HEK293 (cell line): ENCODE data around the gene ATF6.

Experiments
- TCF7L2 ChIP-seq: IDR thresholded peaks from 2 replicates; pipeline ENCODE4 v1.6.1; 2011; ENCODE audit warnings: low read depth, mild to moderate bottlenecking, inconsistent platforms, low read length, moderate library complexity, borderline replicate concordance
- ZBTB8A ChIP-seq: fragments of 450-650 bp; formaldehyde crosslinking; IDR thresholded peaks from 2 replicates; pipeline ENCODE4 v1.5.1; 2016; ENCODE audit warnings: missing biosample characterization, missing genetic modification characterization
- ZIC2 ChIP-seq: fragments of 450-650 bp; formaldehyde crosslinking; IDR thresholded peaks from 2 replicates; pipeline ENCODE4 v1.5.1; 2016; ENCODE audit warnings: missing biosample characterization, missing genetic modification characterization
- ZNF138 ChIP-seq: fragments of 450-650 bp; formaldehyde crosslinking; IDR thresholded peaks from 2 replicates; pipeline ENCODE4 v1.5.1; 2016; ENCODE audit warnings: missing biosample characterization, missing genetic modification characterization, borderline replicate concordance
- ZNF548 ChIP-seq: fragments of 450-650 bp; formaldehyde crosslinking; IDR thresholded peaks from 2 replicates; pipeline ENCODE4 v1.5.1; 2016; ENCODE audit warnings: missing biosample characterization, missing genetic modification characterization
- ZNF660 ChIP-seq: fragments of 450-650 bp; IDR thresholded peaks from 2 replicates; pipeline ENCODE4 v1.5.1; 2018; ENCODE audit warnings: missing biosample characterization, mild to moderate bottlenecking, missing genetic modification characterization
- ZNF776 ChIP-seq: fragments of 450-650 bp; formaldehyde crosslinking; IDR thresholded peaks from 2 replicates; pipeline ENCODE4 v1.5.0; 2017; ENCODE audit warnings: missing biosample characterization, missing genetic modification characterization, borderline replicate concordance
- TF ChIP-seq, protein P1 (sequence below): fragments of 450-650 bp; formaldehyde crosslinking; IDR thresholded peaks from 2 replicates; pipeline ENCODE4 v1.5.1; 2016; ENCODE audit warnings: missing biosample characterization, missing genetic modification characterization
- TF ChIP-seq, protein P2 (sequence below): fragments of 450-650 bp; formaldehyde crosslinking; IDR thresholded peaks from 2 replicates; pipeline ENCODE4 v1.5.1; 2016; ENCODE audit warnings: missing biosample characterization, missing genetic modification characterization
- TF ChIP-seq, protein P3 (sequence below): fragments of 450-650 bp; formaldehyde crosslinking; conservative IDR thresholded peaks from 2 replicates; pipeline ENCODE4 v1.5.1; 2016; ENCODE audit warnings: low read depth, missing biosample characterization, missing genetic modification characterization
- TF ChIP-seq, protein P4 (sequence below): fragments of 450-650 bp; formaldehyde crosslinking; IDR thresholded peaks from 2 replicates; pipeline ENCODE4 v1.5.1; 2016; ENCODE audit warnings: missing biosample characterization, missing genetic modification characterization
- TF ChIP-seq, protein P5 (sequence below): fragments of 450-650 bp; formaldehyde crosslinking; IDR thresholded peaks from 2 replicates; pipeline ENCODE4 v1.5.1; 2017; ENCODE audit warnings: missing biosample characterization, mild to moderate bottlenecking, missing genetic modification characterization, moderate library complexity

DNA sequence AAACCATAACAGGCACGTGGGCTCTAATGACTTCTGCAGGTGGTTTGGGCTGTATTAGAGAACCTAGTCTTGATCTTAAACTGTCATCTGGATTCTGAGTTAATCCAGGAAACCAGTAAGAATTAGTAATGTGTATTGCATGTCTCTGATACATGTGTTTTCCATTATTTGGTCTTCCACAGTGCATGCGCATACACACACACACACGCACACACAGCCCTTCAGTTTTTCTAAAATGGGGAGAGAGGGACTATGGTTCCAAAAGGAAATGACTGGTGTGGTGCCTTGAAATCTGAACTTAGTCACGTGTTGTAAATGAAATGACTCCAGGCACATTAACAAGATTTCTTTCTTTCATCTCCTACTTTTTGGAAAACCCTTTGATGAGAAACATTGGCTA is 190.0 kb downstream of the ATF6 start:
- TF ChIP-seq, protein P1, sequence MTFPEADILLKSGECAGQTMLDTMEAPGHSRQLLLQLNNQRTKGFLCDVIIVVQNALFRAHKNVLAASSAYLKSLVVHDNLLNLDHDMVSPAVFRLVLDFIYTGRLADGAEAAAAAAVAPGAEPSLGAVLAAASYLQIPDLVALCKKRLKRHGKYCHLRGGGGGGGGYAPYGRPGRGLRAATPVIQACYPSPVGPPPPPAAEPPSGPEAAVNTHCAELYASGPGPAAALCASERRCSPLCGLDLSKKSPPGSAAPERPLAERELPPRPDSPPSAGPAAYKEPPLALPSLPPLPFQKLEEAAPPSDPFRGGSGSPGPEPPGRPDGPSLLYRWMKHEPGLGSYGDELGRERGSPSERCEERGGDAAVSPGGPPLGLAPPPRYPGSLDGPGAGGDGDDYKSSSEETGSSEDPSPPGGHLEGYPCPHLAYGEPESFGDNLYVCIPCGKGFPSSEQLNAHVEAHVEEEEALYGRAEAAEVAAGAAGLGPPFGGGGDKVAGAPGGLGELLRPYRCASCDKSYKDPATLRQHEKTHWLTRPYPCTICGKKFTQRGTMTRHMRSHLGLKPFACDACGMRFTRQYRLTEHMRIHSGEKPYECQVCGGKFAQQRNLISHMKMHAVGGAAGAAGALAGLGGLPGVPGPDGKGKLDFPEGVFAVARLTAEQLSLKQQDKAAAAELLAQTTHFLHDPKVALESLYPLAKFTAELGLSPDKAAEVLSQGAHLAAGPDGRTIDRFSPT = no peak
- no peak for TF ChIP-seq TCF7L2
- TF ChIP-seq, protein P2, sequence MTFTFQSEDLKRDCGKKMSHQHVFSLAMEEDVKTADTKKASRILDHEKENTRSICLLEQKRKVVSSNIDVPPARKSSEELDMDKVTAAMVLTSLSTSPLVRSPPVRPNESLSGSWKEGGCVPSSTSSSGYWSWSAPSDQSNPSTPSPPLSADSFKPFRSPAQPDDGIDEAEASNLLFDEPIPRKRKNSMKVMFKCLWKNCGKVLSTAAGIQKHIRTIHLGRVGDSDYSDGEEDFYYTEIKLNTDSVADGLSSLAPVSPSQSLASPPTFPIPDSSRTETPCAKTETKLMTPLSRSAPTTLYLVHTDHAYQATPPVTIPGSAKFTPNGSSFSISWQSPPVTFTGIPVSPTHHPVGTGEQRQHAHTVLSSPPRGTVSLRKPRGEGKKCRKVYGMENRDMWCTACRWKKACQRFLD (tag by site-specific recombination) = no peak
- TF ChIP-seq, protein P3, sequence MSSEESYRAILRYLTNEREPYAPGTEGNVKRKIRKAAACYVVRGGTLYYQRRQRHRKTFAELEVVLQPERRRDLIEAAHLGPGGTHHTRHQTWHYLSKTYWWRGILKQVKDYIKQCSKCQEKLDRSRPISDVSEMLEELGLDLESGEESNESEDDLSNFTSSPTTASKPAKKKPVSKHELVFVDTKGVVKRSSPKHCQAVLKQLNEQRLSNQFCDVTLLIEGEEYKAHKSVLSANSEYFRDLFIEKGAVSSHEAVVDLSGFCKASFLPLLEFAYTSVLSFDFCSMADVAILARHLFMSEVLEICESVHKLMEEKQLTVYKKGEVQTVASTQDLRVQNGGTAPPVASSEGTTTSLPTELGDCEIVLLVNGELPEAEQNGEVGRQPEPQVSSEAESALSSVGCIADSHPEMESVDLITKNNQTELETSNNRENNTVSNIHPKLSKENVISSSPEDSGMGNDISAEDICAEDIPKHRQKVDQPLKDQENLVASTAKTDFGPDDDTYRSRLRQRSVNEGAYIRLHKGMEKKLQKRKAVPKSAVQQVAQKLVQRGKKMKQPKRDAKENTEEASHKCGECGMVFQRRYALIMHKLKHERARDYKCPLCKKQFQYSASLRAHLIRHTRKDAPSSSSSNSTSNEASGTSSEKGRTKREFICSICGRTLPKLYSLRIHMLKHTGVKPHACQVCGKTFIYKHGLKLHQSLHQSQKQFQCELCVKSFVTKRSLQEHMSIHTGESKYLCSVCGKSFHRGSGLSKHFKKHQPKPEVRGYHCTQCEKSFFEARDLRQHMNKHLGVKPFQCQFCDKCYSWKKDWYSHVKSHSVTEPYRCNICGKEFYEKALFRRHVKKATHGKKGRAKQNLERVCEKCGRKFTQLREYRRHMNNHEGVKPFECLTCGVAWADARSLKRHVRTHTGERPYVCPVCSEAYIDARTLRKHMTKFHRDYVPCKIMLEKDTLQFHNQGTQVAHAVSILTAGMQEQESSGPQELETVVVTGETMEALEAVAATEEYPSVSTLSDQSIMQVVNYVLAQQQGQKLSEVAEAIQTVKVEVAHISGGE (tag by site-specific recombination) = no peak
- TF ChIP-seq ZNF138 (tag by site-specific recombination) = no peak
- no peak for TF ChIP-seq ZBTB8A (tag by site-specific recombination)
- TF ChIP-seq ZNF660 (tag by site-specific recombination) = no peak
- TF ChIP-seq, protein P4, sequence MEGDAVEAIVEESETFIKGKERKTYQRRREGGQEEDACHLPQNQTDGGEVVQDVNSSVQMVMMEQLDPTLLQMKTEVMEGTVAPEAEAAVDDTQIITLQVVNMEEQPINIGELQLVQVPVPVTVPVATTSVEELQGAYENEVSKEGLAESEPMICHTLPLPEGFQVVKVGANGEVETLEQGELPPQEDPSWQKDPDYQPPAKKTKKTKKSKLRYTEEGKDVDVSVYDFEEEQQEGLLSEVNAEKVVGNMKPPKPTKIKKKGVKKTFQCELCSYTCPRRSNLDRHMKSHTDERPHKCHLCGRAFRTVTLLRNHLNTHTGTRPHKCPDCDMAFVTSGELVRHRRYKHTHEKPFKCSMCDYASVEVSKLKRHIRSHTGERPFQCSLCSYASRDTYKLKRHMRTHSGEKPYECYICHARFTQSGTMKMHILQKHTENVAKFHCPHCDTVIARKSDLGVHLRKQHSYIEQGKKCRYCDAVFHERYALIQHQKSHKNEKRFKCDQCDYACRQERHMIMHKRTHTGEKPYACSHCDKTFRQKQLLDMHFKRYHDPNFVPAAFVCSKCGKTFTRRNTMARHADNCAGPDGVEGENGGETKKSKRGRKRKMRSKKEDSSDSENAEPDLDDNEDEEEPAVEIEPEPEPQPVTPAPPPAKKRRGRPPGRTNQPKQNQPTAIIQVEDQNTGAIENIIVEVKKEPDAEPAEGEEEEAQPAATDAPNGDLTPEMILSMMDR = no peak
- TF ChIP-seq ZNF548 (tag by site-specific recombination) = no peak
- TF ChIP-seq, protein P5, sequence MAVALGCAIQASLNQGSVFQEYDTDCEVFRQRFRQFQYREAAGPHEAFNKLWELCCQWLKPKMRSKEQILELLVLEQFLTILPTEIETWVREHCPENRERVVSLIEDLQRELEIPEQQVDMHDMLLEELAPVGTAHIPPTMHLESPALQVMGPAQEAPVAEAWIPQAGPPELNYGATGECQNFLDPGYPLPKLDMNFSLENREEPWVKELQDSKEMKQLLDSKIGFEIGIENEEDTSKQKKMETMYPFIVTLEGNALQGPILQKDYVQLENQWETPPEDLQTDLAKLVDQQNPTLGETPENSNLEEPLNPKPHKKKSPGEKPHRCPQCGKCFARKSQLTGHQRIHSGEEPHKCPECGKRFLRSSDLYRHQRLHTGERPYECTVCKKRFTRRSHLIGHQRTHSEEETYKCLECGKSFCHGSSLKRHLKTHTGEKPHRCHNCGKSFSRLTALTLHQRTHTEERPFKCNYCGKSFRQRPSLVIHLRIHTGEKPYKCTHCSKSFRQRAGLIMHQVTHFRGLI = 0 out of 2 replicates have a peak, but pooled peaks have one; percentile 2
- no peak for TF ChIP-seq ZIC2 (tag by site-specific recombination)
- TF ChIP-seq ZNF776 (tag by site-specific recombination) = no peak
